Tracheal epithelial cell (primary cell): ENCODE data around the gene LTB. TPM values are rescaled to one million over a fixed set of nuclear protein-coding genes. Genes with fewer than 3 reads are reported as not detected.

Experiments used
- total RNA-seq: library from RNA; depleted of rRNA; stranded (reverse); fragments of >200 nt; gene quantifications from 2 replicates; pipeline ENCODE4 v1.2.1, GENCODE V29; 2014

The LTB gene, protein sequence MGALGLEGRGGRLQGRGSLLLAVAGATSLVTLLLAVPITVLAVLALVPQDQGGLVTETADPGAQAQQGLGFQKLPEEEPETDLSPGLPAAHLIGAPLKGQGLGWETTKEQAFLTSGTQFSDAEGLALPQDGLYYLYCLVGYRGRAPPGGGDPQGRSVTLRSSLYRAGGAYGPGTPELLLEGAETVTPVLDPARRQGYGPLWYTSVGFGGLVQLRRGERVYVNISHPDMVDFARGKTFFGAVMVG
- total RNA-seq = 6.7 TPM in 1 of 2 replicates, not detected in the other

DNA sequence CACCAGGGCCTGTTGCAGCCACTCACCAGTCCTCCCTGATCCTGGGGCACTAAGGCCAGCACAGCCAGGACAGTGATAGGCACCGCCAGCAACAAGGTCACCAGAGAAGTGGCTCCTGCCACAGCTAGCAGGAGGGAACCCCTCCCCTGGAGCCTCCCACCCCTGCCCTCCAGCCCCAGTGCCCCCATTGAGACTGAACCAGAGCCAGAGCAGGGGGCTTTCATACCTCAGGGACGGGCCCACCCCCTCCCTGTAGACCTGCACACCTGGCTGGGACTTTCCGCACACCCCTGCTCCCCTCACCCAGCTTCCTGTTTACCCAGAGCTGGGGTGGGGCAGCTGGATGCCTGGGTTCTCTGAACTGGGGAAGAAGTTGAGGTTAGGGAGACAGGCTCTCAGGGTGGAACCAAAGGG, at the start of gene LTB:
Gene LTB, minus strand, starts transcription at position 195 of the 414 bp plus-strand sequence. Its CDS starts 7 bp downstream, at position 188.

DNA sequence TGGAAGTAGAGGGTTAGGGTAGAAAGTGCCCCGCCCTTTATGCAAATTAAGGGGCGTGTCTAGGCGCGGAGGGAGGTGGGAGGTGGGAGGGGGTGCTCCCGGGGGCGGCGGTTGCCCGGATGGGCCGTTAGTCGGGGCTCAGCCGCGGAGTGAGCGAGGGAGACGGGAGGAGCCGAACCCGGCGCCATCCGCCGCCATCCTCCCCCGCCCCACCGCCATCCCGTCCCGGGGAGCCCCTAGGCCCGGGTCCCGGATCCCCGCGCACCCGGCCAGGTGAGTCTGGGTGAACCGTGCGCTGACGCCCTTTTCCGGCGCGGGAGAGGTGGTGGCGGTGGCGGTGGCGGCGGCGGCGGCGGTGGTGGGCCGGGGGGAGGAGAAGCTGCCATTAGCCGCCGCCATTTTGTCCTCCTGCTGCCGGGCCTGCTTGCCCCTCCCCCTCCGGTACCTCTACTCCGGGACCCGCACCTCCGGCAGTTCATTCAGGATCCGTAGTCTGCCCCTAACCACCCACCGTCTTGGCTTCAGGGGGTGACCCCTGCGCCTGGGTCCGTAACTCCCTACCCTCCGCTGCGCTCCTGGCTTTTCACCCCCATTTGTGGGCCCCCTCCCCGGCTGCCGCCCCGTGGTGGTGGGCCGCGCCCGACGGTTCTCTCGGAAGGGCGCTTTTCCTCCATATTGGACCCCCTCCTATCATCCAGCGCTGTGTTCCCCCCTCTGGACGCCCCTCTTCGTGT, 38.5 kb upstream of the LTB start, which contains the start of gene PRRC2A:
Gene PRRC2A, plus strand, starts transcription at position 130 of the 734 bp plus-strand sequence. CDS start 2,075 bp downstream, outside the sequence.

DNA sequence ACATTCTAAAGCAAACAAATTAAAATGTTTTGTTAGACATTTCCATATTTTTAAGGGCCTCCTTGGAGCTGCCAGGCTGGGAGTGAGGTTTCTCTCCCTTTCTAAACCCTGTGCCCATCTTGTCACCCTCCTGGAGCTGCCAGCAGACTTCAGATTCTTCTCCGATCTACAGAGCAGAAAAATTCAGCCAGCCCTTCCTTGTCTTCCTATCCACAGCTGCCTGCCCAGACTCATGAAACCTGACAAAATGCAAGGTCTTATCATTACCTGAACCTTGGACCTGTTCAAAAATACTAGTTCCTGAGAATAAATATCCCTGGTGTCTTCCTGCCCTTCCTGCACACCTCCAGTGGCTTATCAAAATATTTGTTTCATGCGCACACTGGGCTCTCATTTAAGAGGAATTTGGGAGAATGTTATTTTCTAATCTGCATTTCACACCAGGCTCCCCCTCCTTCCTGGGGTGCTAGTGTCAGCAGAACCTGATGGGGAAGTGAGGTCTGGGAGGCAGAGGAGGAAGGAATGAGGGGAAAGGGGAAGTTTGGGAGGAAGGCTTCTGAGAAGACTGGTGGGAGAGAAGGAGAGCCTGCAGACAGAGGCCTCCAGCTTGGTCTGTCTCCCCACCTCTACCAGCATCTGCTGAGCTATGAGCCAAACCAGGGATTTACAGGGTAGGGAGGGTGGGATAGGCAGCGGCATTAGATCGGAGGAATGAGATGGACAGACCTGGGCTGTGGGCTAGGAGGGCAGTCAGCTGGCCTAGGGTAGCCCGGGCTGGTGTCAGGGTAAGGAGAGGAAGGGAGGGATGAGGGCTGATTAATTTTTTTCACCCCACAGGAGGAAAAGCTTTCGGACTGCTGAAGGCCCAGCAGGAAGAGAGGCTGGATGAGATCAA, 32.7 kb upstream of the LTB start, which contains the start of gene AIF1:
Gene AIF1, plus strand, starts transcription at position 551 of the 895 bp plus-strand sequence. Its CDS starts 96 bp downstream, at position 647.

DNA sequence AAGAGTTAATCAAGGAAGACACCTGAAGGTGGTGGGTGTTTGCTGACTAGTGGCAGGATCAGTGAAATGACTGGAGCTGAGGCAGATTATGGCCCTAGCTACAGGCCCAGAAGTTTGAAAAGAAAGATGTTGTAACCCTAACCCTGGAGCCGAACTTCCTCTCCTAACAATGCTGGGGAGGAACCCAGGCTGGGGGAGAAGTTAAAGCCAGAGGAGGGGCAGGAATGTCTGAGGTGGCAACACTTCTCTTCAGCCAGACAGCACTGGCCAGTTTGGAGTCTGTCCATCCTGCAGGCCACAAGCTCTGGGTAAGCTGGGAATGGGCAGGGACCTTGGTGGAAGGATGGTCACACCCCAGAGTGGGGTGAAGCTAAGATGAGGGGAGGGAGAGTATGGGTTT, 3.8 kb upstream of the LTB start, which contains the start of gene LST1:
Gene LST1, plus strand, starts transcription at position 270 of the 400 bp plus-strand sequence. CDS start 1,023 bp downstream, outside the sequence.

DNA sequence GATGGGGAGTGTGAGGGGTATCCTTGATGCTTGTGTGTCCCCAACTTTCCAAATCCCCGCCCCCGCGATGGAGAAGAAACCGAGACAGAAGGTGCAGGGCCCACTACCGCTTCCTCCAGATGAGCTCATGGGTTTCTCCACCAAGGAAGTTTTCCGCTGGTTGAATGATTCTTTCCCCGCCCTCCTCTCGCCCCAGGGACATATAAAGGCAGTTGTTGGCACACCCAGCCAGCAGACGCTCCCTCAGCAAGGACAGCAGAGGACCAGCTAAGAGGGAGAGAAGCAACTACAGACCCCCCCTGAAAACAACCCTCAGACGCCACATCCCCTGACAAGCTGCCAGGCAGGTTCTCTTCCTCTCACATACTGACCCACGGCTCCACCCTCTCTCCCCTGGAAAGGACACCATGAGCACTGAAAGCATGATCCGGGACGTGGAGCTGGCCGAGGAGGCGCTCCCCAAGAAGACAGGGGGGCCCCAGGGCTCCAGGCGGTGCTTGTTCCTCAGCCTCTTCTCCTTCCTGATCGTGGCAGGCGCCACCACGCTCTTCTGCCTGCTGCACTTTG, 6.8 kb downstream of the LTB start, which contains the start of gene TNF:
Gene TNF, plus strand, starts transcription at position 231 of the 567 bp plus-strand sequence. Its CDS starts 177 bp downstream, at position 408.

DNA sequence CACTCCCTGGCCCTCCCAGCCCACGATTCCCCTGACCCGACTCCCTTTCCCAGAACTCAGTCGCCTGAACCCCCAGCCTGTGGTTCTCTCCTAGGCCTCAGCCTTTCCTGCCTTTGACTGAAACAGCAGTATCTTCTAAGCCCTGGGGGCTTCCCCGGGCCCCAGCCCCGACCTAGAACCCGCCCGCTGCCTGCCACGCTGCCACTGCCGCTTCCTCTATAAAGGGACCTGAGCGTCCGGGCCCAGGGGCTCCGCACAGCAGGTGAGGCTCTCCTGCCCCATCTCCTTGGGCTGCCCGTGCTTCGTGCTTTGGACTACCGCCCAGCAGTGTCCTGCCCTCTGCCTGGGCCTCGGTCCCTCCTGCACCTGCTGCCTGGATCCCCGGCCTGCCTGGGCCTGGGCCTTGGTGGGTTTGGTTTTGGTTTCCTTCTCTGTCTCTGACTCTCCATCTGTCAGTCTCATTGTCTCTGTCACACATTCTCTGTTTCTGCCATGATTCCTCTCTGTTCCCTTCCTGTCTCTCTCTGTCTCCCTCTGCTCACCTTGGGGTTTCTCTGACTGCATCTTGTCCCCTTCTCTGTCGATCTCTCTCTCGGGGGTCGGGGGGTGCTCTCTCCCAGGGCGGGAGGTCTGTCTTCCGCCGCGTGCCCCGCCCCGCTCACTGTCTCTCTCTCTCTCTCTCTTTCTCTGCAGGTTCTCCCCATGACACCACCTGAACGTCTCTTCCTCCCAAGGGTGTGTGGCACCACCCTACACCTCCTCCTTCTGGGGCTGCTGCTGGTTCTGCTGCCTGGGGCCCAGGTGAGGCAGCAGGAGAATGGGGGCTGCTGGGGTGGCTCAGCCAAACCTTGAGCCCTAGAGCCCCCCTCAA, 9.9 kb downstream of the LTB start, which contains the start of gene LTA:
Gene LTA, plus strand, starts transcription at position 249 of the 871 bp plus-strand sequence. Its CDS starts 454 bp downstream, at position 703.

DNA sequence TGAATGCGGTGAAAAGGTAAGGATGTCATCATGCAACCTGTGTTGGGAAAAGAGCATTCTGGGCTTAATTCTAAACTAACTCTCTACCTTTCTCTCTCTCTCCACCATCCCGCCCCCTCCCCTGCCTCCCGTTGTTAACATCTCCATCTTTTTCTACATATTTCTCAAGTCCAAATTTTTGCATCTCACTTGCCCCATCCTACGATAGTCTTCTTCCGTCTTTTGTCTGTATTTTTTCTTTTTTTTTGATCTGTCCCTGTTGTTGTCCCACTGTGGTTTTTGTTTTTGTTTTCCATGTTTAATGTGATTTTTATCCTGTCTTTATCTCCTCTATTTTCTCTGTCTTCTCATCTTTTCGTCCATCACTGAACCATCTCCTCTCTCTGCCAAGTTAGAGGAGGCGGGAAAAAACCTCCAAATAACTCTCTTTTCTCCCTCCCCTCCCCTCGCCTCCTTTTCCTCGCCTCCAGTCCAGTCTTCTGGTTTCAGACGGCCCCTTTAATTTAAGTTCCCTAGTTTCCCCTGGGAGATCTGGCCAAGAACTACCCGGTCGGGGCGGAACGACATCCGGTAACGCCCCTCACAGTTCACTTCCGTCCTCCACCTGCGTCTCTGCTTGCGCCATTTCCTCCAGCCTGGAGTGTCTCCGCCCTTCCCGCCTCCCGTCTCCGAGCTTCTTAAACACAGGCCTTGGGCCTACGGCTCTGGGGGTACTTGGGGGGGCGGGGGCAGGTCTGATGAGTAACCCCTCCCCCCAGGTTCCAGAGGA, 35.1 kb downstream of the LTB start, which contains the start of gene NFKBIL1:
Gene NFKBIL1, plus strand, starts transcription at position 651 of the 769 bp plus-strand sequence. Its CDS starts 87 bp downstream, at position 738.

DNA sequence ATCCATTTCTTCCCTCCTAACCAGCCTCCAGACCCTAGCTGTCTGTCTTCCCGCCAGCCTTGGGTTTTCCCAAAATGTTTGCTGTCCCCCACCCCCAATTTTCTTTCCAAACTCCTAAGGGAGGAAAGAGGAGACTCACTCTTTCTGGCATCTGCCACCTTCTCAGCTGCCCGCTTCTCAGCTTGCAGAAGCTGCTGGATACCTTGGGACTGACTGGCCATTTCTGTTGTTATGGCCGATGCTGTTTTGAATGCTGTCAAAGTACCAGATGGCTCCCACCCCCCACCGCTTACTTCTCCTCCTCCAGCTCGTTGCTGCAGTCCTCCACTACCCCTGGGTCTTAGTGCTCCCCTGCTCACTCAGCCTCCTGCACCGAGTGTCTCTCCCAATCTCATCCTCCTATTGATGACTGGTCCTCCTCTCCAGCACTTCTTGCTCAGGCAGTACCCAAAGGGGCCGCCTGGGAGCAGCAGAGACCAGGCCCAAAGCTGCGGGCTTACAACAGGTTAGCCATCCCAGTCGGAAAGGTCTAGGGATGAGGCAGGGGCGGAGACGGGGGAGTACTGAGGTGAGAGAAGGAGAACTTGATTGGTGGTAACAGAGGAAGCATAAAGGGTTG, 35.8 kb downstream of the LTB start, which contains the start of gene ATP6V1G2:
Gene ATP6V1G2, minus strand, starts transcription at position 270 of the 619 bp plus-strand sequence. Its CDS starts 49 bp downstream, at position 221.

DNA sequence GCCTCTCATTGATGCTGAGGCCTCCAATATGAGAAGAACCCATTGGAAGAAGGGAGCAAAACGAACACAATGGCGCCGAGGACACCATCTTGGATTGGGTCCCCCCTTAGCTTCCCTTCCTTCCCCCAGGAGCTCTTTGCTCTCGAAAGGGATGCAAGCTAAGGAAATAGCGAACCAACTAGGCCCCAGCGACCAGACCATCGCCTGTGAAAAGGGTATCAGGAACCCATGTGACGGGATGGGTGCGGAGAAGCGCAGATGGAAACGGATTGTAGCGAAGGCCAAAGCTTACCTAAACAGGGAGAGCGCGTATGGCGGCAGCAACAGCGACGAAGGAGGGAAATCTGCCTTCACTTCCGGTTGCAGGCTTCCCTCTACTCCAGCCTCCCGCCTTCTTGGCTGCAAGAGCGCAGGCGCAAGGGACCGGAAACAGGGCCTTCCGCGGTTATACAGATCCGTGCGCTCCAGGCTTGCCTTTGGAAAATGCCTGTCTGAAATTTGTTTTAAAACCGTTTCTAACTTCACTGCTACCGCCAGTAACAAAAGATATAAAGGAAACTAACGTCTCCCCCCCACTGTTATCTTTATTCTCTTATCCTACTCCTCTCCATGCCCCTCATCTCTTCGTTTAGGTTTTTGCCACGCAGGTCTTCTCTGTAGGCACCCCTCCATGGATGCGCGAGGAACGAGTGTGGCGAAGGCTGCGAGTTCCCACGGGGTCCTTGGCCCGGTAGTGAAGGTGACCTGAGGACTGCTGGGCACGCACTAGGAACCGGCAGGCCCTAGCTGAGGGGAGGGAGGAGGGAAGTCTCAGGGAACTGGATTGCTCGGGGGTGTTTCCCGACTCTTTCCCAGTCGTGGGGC, 40.3 kb downstream of the LTB start, which contains the start of gene DDX39B:
Gene DDX39B, minus strand, starts transcription at position 346 of the 864 bp plus-strand sequence. CDS start 1,471 bp downstream, outside the sequence.

Other genes starting within 250 kb of the LTB start
- 37.1 and 164 TPM in 2 replicates for gene HLA-B, start 225.2 kb downstream of the LTB start, total RNA-seq
- gene MICA, start 178.8 kb downstream of the LTB start, total RNA-seq = 28.7 and 56.9 TPM in 2 replicates
- gene MICB, start 84.3 kb downstream of the LTB start, total RNA-seq = 4.7 and 9.9 TPM in 2 replicates
- gene MCCD1, start 53.5 kb downstream of the LTB start, total RNA-seq = not detected in 2 replicates
- gene DDX39B, start 40.4 kb downstream of the LTB start, total RNA-seq = 279 and 313 TPM in 2 replicates
- 0.21 and 1.2 TPM in 2 replicates for gene ATP6V1G2, start 35.8 kb downstream of the LTB start, total RNA-seq
- 43.6 and 54.6 TPM in 2 replicates for gene NFKBIL1, start 34.8 kb downstream of the LTB start, total RNA-seq
- gene LTA, start 10.1 kb downstream of the LTB start, total RNA-seq = not detected in 2 replicates
- gene TNF, start 6.9 kb downstream of the LTB start, total RNA-seq = 4.3 TPM in 1 of 2 replicates, not detected in the other
- not detected in 2 replicates for gene LST1, start 3.9 kb upstream of the LTB start, total RNA-seq
- not detected in 2 replicates for gene NCR3, start 10.6 kb upstream of the LTB start, total RNA-seq
- gene AIF1, start 32.8 kb upstream of the LTB start, total RNA-seq = not detected in 2 replicates
- 23.6 and 35.6 TPM in 2 replicates for gene PRRC2A, start 38.3 kb upstream of the LTB start, total RNA-seq
- 128 and 161 TPM in 2 replicates for gene BAG6, start 70.2 kb upstream of the LTB start, total RNA-seq
- 0.96 and 1.3 TPM in 2 replicates for gene APOM, start 73.5 kb upstream of the LTB start, total RNA-seq
- 26.7 and 27.1 TPM in 2 replicates for gene C6orf47, start 78.4 kb upstream of the LTB start, total RNA-seq
- 7.0 and 12.0 TPM in 2 replicates for gene GPANK1, start 82.6 kb upstream of the LTB start, total RNA-seq
- gene CSNK2B, start 83.7 kb upstream of the LTB start, total RNA-seq = 84.2 and 103 TPM in 2 replicates
- under 0.01 and 0.43 TPM in 2 replicates for gene LY6G5B, start 87.6 kb upstream of the LTB start, total RNA-seq
- not detected in 2 replicates for gene LY6G5C, start 98.6 kb upstream of the LTB start, total RNA-seq
- 25.2 and 40.2 TPM in 2 replicates for gene ABHD16A, start 120.9 kb upstream of the LTB start, total RNA-seq
- gene LY6G6F, start 124.4 kb upstream of the LTB start, total RNA-seq = not detected in 2 replicates
- not detected in 2 replicates for gene LY6G6D, start 132.9 kb upstream of the LTB start, total RNA-seq
- gene LY6G6C, start 139.3 kb upstream of the LTB start, total RNA-seq = not detected in 2 replicates
- not detected in 2 replicates for gene MPIG6B, start 140.9 kb upstream of the LTB start, total RNA-seq
- gene DDAH2, start 146.9 kb upstream of the LTB start, total RNA-seq = 11.5 and 45.8 TPM in 2 replicates
- 454 and 1,059 TPM in 2 replicates for gene CLIC1, start 154.1 kb upstream of the LTB start, total RNA-seq
- gene MSH5, start 157.6 kb upstream of the LTB start, total RNA-seq = 4.3 and 5.8 TPM in 2 replicates
- not detected in 2 replicates for gene SAPCD1, start 180.2 kb upstream of the LTB start, total RNA-seq
- 0.43 and 0.48 TPM in 2 replicates for gene VWA7, start 194.9 kb upstream of the LTB start, total RNA-seq
- gene VARS1, start 213.3 kb upstream of the LTB start, total RNA-seq = 61.0 and 64.8 TPM in 2 replicates
- gene LSM2, start 224.5 kb upstream of the LTB start, total RNA-seq = 34.2 and 39.0 TPM in 2 replicates
- gene HSPA1L, start 232.9 kb upstream of the LTB start, total RNA-seq = 0.64 and 0.72 TPM in 2 replicates
- gene HSPA1A, start 233.1 kb upstream of the LTB start, total RNA-seq = 124 and 172 TPM in 2 replicates
- gene HSPA1B, start 245.3 kb upstream of the LTB start, total RNA-seq = 268 TPM in 2 replicates